Astrocyte of the cerebellum (primary cell): Measurements from ENCODE around the gene PARP16.
"Not testable (repeated sequence)": the region's sequence is repeated elsewhere in the genome, so short reads cannot be mapped to it uniquely, and the experiment has no call there.

Experiments used
- DNase-seq: peaks from one replicate; pipeline ENCODE4 v3.0.0-alpha.2; 2011; ENCODE audit warnings: low read depth
- H3K4me3 ChIP-seq: 2 replicates; pipeline ENCODE4 v1.5.1; 2011; ENCODE audit warnings: mild to moderate bottlenecking, low read depth, low read length, moderate library complexity
- in situ Hi-C: cut with HindIII; loops from 2 replicates; pipeline ENCODE4 v1.10.0; 2017; ENCODE audit warnings: low sequenced_read_pairs
- TF ChIP-seq, protein P1 (sequence below): IDR thresholded peaks from 2 replicates; pipeline ENCODE4 v1.5.1; 2012; ENCODE audit warnings: low read length, low read depth, moderate library complexity, mild to moderate bottlenecking; ENCODE audit errors: missing control alignments

Gene PARP16

GRCh38 chr15:65246939-65247338, 39.7 kb downstream of the PARP16 start:
- in situ Hi-C loops, result no loop called here
- TF ChIP-seq, protein P1, sequence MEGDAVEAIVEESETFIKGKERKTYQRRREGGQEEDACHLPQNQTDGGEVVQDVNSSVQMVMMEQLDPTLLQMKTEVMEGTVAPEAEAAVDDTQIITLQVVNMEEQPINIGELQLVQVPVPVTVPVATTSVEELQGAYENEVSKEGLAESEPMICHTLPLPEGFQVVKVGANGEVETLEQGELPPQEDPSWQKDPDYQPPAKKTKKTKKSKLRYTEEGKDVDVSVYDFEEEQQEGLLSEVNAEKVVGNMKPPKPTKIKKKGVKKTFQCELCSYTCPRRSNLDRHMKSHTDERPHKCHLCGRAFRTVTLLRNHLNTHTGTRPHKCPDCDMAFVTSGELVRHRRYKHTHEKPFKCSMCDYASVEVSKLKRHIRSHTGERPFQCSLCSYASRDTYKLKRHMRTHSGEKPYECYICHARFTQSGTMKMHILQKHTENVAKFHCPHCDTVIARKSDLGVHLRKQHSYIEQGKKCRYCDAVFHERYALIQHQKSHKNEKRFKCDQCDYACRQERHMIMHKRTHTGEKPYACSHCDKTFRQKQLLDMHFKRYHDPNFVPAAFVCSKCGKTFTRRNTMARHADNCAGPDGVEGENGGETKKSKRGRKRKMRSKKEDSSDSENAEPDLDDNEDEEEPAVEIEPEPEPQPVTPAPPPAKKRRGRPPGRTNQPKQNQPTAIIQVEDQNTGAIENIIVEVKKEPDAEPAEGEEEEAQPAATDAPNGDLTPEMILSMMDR, result no peak
- H3K4me3 ChIP-seq, result no peak overlapping the region
- no peak for DNase-seq

DNA sequence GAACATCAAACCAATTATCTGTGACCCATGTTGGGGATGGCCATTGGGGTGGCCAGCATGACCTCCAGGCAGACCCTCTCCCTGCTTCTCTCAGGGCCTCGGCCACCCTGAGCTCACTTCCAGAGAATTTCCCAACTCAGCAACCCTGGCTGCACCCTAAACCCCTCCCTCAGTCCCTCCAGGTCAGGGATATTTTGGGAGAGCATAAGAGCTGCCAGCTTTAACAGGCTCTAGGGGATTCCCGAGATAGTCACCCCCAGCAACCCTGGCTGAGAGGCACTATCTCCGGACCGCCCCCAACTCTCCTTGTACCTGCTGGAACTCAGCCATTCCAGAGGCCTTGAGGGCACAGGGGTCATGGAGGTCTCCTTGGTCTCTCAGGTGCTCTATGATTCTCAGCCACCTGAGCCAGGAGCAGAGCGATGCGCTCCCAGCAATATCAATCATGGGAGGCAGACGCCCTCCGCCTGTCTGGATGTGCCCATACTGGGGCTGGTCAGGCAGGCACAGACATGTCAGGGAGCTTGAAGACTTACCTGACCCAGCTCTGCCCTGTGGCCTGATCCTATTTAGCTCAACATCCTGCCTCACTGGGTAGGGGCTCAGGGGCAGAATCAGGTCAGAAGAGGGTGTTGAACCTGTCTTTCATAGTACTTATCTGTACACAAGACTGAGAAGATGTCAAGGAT, 40.5 kb downstream of the PARP16 start:
- no peak overlapping the region for H3K4me3 ChIP-seq
- in situ Hi-C loops, result no loop called here
- TF ChIP-seq, protein P1, result no peak
- DNase-seq, result no peak

GRCh38 chr15:65245096-65245856, 41.4 kb downstream of the PARP16 start:
- in situ Hi-C loops, result no loop called here
- H3K4me3 ChIP-seq, result no peak overlapping the region
- DNase-seq, result no peak
- TF ChIP-seq, protein P1, result no peak

DNA sequence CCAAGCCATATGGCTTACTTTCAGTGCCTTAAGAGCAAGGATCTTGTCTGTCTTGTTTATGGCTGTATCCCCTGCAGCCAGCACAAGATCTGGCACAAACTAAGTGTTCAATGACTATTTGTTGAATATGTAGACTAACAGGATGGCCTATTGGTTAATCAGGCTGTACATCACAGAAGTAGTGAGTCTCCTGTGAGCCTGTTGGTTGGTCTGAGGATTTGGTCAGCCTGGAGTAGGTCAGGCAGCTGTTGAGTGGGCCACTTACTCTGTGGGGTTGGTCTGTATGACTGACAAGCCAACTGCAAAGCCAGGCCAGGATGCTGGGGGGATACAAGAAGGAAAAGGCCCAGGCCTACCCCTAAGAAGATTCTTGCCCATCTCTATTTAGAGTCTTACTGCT, 42.0 kb downstream of the PARP16 start:
- in situ Hi-C loops, result no loop called here
- TF ChIP-seq, protein P1, result no peak
- no peak overlapping the region for H3K4me3 ChIP-seq
- DNase-seq, result no peak

- H3K4me3 ChIP-seq, DNase-seq, in situ Hi-C loops: not testable (repeated sequence)
Measured at GRCh38 chr15:65236443-65236842, 50.2 kb downstream of the PARP16 start.

DNA sequence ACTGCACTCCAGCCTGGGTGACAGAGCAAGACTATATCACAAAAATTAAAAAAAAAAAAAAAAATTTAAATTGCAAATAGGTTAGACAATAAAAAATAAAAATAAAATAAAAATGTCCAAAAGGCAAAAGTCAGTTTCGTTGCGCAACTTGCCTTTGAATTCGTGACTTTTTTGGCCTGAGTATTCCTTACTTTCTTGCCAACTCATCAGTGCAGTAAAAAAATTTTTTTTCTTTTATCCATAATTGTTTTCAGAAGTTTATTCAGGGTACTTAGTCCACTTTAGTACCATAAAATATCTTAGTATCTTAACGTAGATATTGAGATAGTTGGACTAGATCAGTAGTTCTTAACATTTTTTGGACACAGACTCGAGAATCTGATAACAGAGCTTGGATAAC, 53.0 kb downstream of the PARP16 start:
- in situ Hi-C loops, result no loop called here
- H3K4me3 ChIP-seq, result no peak overlapping the region
- TF ChIP-seq, protein P1, result no peak
- no peak for DNase-seq

- in situ Hi-C loops, result no loop called here
- no peak overlapping the region for H3K4me3 ChIP-seq
- TF ChIP-seq, protein P1, result no peak
- no peak for DNase-seq
Measured at GRCh38 chr15:65232520-65232919, 54.2 kb downstream of the PARP16 start.
